Central memory CD4-positive, alpha-beta T cell (primary cell): ENCODE measurements around the gene PADI2.
A peak's percentile ranks its signal among the peaks of the same experiment; 100 is the strongest.

Experiments used
- DNase-seq: peaks from one replicate; pipeline ENCODE4 v3.0.0; 2022

PADI2 gene

GRCh38 chr1:17053086-17053684 is 66.1 kb downstream of the PADI2 start:
- DNase-seq: no peak

DNA sequence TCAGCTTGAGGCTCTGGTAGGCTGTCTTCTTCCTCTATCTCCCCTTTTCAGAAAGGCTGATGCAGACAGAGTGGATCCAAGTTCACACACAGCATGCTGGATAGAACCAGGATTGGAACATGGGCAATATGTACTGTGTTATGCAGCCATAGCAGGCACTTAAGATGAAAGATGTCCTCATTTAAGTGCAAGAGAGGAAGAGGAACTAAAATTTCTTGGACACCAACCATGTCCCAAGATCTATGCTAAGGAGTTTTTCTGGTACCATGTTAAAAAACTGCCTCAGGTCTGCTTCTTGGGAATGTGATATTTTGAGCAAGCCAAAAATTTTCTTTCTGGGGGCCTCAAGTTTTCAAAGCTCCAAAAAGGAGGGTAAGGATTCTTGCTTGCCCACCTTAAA is 66.6 kb downstream of the PADI2 start:
- DNase-seq: no peak

DNA sequence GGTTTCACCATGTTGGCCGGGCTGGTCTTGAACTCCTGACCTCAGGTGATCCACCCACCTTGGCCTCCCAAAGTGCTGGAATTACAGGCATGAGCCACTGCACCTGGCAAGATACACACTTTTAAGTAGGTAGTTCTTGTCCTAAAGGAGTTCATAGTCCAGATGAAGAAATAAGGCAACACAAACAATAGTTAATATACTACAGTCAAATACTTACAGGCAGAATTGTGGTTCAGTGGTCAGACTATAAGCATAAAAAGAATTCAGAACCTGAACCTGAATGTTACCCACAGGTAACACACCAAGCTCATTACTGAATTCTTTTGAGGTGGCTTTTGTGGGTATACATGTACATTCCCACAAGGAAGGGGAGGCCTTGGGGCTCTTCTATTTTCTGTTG is 67.2 kb downstream of the PADI2 start:
- no peak for DNase-seq

DNA sequence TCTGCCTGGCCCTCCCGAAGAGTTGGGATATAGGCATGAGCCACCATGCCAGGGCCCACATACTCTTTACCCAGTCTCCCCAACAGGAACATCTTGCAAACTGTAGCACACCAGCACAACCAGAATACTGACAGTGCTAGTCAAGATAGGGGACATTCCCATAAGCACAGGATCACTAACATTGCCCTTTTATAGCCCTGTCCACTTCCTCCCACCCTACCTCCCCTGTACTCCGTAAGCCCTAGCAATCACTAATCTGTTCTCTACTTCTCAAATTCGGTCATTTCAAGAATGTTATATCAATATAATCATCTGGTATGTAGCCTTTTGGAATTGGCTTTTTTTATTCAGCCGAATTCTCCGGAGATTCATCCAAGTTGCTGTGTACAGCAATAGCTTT is 71.3 kb downstream of the PADI2 start:
- DNase-seq: no peak

DNA sequence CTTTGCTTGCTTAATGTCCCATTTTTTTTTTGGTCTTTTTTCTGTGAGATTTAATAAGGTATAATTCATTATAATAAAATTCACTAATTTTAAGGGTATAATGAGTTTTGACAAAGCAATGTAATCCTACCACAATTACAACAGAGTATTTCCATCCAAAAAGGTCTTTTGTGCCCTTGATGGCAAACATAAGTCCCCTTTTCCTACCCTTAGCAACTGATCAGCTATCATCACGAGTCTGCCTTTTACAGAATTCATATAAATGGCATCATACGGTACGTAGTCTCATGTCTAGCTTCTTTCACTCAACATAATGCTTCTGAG is 73.0 kb downstream of the PADI2 start:
- DNase-seq: no peak

GRCh38 chr1:17045634-17046333 is 73.5 kb downstream of the PADI2 start:
- DNase-seq: peak; percentile 19

DNA sequence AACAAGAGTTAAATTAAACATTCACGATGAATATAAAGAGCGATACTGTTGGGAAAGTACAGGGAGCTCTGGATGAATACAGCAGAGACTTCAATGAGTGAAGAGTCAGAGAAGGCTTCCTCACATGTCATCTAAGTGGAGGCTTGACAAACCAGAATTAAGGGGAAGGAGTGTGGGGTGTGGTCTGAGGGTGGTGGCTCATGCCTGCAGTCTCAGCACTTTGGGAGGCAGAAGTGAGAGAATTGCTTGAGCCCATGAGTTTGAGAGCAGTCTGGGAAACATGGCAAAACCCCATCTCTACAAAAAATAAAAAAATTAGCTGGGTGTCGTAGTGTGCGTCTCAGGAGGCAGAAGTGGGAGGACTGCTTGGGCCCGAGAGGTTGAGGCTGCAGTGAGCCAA is 74.1 kb downstream of the PADI2 start:
- DNase-seq: no peak

GRCh38 chr1:17043676-17044075 is 75.6 kb downstream of the PADI2 start:
- DNase-seq: no peak

GRCh38 chr1:17040135-17040534 is 79.1 kb downstream of the PADI2 start:
- no peak for DNase-seq

- no peak for DNase-seq
Measured at GRCh38 chr1:17039522-17039921, 79.7 kb downstream of the PADI2 start.

- DNase-seq: no peak
Measured at GRCh38 chr1:17033481-17033880, 85.8 kb downstream of the PADI2 start.

GRCh38 chr1:17032741-17033140 is 86.5 kb downstream of the PADI2 start:
- no peak for DNase-seq

- no peak for DNase-seq
Measured at GRCh38 chr1:17031436-17031835, 87.8 kb downstream of the PADI2 start.

DNA sequence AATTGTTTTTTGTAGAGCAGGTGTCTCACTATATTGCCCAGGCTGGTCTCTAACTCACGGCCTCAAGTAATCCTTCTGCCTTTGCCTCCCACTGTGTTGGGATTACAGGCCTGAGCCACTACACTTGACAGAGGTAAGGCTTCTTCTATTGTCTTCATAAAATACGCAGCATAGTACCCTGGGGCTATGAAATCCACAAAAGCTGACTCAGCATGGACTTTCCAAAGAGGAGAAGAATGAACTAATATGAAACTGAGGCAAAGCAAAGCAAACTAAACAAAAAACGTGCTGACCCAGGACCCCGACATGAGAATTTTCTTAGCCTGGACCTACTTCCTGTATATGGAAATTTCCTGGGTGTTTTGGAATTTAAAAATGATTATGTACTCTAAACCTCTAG is 89.0 kb downstream of the PADI2 start:
- no peak for DNase-seq

- DNase-seq: no peak
Measured at GRCh38 chr1:17028662-17029188, 90.5 kb downstream of the PADI2 start.

DNA sequence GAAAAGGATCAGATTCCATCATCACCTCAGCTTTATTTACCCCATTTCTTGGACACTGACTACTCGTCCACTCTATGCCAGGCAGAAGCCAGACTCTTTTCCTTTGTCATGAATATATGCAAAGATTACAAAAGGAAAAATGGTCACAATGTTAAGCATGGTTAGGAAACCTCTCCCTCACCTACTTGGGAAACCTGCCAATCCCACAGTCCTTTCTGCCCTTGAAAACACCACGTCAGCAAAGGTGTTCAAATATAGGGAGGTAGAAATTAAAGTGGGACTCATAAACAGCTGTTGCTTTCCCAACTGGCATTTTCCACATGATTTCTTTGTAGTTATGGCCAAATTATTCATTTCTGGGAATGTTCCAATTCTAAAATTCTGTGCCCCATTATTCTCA is 91.4 kb downstream of the PADI2 start:
- DNase-seq: no peak

DNA sequence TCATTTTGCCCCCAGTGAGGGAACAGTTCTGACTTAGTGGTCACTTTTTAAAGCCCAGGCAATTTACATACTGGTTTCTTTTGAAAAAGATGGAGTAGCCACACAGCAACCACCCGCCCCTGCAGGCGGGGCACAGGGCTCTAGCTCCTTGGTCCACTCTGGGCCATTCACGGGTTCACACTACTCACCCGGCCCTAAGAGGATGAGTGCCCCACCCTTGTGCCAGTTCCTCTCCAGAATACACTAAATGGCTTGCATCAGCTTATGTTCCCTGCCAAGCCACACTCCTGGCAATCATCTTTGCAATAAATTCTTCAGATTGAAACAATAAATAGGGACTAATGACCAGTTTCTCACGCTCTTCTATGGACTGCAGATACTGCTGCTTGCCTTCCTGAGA is 91.8 kb downstream of the PADI2 start:
- no peak for DNase-seq

- DNase-seq: no peak
Measured at GRCh38 chr1:17024721-17025120, 94.5 kb downstream of the PADI2 start.

GRCh38 chr1:17023573-17023972 is 95.7 kb downstream of the PADI2 start:
- DNase-seq: no peak

- DNase-seq: no peak
Measured at GRCh38 chr1:17023102-17023501, 96.1 kb downstream of the PADI2 start.

GRCh38 chr1:17021896-17022295 is 97.4 kb downstream of the PADI2 start:
- DNase-seq: no peak

GRCh38 chr1:17020502-17020901 is 98.7 kb downstream of the PADI2 start:
- DNase-seq: no peak

DNA sequence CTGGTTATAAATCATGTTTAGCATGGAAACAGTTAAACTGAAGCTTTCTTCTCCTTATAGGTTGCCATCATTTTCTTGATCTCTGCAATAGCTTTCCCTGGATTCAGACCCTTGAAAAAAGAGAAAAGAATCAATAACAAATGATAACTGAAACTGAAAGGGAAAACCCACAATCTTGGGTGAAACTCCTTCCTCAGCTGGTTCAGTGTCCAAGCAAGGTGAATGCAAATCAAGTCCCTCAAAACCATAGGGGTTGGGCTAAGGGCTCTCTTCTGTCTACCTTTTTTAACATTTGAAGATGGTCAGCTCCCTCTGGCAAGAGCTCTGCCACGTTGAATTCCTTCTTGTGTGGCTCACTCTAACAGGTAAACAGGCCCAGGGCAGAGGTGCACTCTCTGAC is 100.4 kb downstream of the PADI2 start:
- DNase-seq: no peak

GRCh38 chr1:17017435-17017834 is 101.8 kb downstream of the PADI2 start:
- no peak for DNase-seq
